GM18498 (cell line): ENCODE measurements around the gene ST13.
"Not testable (repeated sequence)": the region's sequence is repeated elsewhere in the genome, so short reads cannot be mapped to it uniquely, and the experiment has no call there.

Experiments used
- ATAC-seq: cut with Tn5 transposase; IDR thresholded peaks from one replicate; pipeline ENCODE4 v1.9.1; 2021; ENCODE audit warnings: mild to moderate bottlenecking, moderate library complexity; ENCODE audit not compliant: unreplicated experiment

ST13 gene

DNA sequence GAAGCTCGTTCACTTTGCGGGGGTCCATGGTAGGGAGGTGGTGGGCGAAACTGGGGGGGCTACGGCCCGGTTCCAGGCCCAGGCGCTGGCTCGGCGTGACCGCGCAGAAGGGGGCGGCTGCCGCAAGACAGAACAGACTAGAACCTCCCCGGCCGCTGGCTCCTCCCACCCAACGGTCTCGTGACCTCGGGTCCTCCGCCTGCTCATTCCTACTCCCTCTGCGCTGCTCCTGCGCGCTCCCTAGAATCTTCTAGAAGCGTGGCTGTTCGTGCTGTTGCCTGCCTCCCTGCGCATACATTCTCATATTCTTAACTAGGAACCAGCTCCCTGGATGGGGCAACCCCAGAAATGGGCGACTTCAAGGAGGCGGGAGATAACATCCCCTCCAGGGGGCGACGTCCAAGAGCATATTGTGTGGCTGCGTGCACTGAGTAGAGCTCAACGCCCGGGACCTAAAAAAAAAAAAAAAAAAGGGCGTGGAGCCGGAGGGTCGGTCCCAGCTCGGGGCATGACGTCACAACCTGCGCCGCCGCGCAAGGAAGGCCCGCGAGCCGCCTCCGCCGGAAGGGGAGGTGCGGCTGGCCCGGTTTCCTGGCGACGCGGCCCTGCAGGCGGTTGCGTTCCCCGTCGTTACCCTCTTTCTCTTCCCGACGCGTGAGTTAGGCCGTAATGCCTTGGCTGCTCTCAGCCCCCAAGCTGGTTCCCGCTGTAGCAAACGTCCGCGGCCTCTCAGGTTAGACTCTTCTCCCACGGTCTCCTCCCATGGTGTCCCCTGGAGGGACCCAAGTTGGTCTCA is at the start of gene ST13, which contains the start of gene XPNPEP3:
ST13 (minus strand) TSS at position 127 of the 796 bp plus-strand sequence; CDS start at position 28, 99 bp downstream.
XPNPEP3 (plus strand) TSS at position 636 of the 796 bp plus-strand sequence; CDS start at position 670, 34 bp downstream.
- ATAC-seq, result peak; percentile 92

DNA sequence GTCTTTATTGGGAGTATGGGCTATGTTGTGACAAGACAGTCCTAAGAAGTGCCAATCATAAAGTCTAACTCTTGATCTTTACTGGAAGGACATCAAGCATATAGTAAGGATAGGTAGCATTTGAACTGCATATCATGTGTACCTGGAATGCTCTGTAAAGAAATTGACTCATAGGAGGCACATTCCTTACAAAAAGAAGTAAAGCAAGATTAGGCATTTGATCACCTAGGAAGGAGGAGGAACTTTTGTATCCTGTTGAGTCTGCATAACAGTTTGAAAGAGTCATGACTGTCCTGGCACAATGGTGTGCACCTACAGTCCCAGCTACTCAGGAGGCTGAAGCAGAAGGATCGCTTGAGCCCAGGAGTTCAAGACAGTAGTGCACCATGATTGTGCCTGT is 47.7 kb upstream of the ST13 start:
- no peak for ATAC-seq

GRCh38 chr22:40898850-40899357 is 42.5 kb upstream of the ST13 start:
- ATAC-seq, result no peak

- no peak for ATAC-seq
Observed at GRCh38 chr22:40894417-40894816, 38.0 kb upstream of the ST13 start.

DNA sequence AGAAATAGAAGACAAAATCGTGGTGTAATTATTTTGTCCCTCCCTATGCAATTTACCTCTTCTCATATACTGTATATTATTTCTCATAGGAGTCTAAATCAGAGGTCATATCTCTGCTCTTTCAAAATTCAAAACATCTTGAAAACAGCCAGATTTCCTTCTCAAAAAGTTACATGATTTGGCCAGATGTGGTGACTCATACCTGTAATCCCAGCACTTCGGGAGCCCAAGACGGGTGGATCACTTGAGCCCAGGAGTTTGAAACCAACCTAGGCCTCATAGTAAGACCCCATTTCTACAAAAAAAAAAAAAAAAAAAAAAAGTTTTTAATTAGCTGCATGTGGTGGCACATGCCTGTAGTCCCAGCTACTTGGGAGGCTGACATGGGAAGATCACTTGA is 34.4 kb upstream of the ST13 start:
- no peak for ATAC-seq

DNA sequence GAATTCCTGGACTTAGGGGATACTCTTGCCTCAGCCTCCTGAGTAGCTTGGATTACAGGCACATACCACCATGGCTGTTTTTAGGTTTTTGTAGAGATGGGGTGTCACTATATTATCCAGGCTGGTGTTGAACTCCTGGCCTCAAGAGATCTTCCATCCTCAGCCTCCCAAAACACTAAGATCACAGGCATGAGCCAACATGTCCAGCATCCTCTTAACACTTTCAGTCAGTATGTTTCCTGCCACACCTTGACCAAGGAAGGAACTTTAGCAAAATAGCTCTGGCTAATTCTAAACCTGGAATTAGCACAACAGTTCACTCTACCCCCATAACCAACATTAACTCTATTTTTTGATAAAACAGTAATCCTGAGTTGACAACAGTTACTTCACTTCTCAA is 32.7 kb upstream of the ST13 start:
- no peak for ATAC-seq

- no peak for ATAC-seq
Observed at GRCh38 chr22:40878922-40879321, 22.5 kb upstream of the ST13 start.

DNA sequence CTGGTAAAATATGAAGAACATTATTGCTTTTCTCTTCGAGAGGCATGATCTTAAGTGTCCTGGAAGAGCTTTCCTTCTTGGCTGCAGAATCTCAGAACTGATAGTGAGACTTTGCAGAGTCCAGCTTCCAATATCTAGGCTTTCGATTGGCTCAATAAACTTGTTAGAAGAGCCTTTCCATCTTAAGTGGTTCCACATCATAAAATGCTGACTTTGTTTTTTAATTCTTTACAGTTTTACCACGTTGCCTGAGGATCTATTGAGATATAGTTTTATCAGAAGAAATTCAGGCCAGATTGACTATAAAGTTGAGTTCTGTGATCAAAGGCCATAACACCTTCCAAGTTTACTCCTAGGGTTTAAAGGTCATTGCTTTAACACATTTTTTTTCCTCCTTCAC is 21.0 kb upstream of the ST13 start:
- ATAC-seq, result no peak

- no peak for ATAC-seq
Observed at GRCh38 chr22:40876907-40877306, 20.5 kb upstream of the ST13 start.

DNA sequence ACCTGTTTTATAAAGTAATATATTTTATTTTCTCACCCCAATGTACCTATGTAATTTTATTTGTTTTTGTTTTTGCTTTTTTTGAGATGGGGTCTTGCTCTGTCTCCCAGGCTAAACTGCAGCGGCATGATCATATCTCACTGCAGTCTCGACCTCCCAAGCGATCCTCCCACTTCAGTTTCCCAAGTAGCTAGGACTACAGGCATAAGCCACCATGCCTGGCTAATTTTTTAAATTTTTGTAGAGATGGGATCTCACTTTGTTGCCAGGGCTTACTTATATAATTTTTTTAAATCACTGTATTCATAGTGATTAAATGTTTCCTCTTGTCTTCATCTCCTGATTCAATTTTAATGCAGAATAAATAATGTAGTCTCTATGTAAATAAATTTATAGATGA is 18.7 kb upstream of the ST13 start:
- ATAC-seq, result no peak

- no peak for ATAC-seq
Observed at GRCh38 chr22:40874016-40874415, 17.6 kb upstream of the ST13 start.

DNA sequence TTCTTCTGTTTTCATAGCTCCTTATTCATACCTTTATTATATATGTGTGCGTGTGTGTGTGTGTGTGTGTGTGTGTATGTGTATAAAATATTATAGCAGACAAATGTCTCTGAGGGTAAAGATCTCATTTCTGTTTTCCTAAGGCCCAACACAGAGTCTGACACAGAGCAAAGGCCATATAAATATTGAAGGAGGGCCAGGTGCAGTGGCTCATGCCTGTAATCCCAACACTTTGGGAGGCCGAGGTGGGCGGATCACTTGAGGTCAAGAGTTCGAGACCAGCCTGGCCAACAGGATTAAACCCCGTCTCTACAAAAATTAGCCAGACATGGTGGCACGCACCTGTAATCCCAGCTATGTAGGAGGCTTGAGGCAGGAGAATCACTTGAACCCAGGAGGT is 11.9 kb upstream of the ST13 start:
- not testable (repeated sequence) for ATAC-seq

GRCh38 chr22:40867109-40867508 is 10.7 kb upstream of the ST13 start:
- no peak for ATAC-seq

DNA sequence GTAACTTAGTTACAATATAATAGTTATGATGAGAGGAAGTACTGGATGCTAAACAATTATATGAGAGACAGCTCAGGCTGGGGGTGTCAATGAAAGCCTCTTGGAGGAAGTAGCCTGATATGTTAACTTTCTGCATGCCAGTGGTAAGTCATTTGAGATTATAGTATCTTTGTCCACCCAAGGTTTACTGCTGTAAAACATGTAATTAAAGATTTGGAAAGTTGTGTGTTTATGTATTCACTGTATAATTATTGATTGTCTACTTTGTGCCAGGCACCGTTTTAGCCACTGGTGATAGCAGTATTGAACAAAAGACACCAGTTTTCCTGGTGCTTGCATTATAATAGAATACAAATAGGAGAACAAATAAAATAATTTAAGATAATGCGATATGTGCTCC is 6.1 kb upstream of the ST13 start:
- ATAC-seq, result no peak

DNA sequence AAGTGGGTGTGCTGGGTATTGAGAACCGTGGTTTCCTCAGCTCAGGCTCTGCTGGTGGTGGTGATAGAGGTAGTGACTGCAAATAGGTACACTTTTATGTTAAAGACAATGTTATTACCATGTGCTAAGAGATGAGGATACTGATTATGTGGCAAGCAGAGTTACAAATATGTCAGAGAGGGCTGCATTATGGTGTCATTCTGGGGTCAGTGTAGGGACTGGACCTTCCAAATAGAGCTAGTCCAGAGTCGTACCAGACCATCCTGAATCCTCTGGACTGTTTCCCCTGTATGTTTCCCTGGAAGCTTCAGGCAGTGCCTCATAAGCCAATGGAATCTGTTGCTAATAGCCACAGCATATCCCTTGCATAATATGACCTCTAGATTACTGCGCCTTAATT is 5.6 kb upstream of the ST13 start, which contains the start of gene DNAJB7:
DNAJB7 (minus strand) TSS at position 101 of the 400 bp plus-strand sequence. CDS start 119 bp downstream, outside the sequence.
- no peak for ATAC-seq

DNA sequence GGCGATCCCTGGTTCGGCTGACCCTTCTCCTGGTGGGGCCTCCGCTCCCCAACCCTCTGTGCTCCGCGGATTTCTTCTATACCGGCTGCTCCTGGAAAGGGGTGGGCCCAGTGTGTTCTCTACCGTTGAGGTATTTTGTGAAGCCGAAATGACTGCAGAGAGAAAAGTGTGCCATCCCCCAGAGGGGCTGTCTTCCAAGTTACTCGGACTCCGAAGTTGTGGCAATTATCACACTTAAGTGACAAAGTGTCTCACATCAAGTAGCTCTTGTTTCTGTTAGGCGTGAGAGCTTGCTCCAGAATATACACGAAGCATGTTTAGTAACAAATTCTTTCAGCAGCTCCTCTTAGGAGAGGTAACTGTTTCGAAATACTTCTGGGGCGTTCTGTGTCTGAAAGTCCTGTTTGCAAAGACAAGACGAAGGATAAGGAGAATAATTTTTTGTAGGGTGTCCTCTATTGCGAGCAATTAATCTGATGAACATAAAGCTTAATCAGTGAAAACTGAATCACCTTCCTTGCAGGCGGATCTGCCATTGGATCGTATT is 943 bp upstream of the ST13 start:
- ATAC-seq, result no peak

DNA sequence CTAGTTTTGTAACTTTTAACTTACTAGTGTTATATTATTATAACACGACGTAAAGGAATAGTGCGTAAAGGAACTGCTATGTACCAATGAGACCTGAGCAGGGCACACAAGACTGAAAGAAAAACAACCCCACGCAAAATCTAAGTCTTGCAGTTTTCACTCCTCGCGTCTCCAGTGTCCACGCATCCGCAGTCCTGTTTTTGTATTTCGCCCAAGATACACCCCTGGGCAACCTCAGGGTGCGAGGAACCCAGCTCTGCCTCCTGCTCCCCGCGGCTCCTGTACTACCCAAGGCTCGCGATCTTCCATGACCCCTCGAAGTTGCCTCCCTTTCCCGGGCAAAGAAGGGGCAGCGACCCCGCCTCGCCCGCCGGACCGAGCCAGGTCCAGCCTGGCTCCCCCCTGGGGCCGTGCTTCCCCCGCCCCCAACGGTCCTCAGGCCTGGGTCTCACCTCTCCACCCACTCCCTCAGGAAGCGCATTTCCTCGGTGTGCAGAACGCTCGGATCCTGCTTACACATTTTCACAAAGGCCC is 393 bp downstream of the ST13 start:
- ATAC-seq, result peak; percentile 30

DNA sequence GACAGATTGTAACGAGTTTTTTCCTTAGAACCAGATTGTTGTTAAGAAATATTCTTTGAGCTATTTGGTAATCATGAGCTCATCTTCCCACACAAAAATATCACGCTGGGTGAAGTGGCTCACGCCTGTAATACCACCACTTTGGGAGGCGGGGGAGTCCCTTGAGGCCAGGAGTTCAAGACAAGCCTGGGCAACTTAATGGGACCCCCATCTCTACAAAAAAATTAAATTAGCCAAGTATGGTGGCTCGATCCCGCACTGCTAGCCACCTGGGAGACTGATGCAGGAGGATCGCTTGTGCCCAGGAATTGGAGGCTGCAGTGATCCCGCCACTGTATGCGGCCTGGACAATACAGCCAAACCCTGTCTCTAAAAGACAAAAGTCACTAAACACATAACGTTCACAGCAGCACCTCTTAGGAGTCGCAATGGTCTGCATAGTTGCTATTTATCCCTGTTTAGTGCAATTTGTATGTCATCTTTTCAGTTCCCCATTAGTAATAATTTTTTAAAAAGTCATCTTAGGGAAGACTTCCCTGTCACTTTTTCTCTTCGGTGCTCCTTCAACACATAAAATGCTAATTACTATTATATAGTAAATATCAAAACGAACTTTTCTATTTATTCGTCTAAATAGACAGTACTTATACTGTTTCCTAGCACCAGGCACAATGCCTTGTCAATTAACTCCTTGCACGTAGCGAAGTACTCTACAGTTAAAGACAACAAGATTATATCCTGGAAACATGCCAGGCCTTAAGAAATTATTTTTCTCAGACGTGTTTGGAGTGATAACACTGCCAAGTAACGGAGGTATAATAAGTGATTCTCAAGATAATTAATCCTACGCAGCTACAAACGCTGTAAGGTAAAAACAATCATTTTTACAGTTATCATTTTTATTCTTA is 1.1 kb downstream of the ST13 start:
- no peak for ATAC-seq

DNA sequence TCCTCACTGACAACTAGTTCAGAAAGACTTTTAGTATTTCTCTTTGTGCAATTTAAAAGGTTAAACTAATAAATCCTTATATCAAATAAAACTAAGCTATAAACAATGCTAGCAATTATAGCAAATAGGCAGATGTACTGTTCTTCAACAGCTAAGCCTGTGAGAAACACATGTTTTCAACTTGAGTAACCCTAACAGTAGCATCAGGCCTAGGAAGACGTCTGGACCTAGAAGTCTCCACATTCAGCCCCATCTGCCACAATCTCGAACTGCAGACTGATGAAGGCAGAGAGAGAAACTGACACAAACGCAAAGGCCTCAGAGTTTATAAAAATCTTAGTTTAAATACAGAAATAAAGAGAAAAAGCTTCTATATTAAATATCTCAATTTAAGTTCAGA is 2.5 kb downstream of the ST13 start:
- no peak for ATAC-seq

DNA sequence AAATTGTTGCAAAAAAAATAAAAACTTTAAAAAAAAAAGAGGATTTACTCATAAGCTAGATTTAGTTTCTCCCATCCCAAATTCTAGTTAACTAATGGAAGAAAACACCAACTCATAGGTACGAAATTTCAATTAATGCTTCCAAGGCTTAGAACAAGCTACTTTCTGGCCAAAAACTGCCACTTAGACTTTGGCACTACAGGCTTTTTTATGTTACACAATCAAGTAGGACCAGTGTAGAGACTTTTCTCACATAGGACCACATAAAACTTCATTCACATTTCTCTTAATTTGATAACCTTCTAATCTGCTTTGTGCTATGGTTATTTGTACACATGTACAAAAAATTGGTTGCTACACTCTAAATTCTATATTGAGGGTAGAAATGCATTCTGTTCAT is 3.1 kb downstream of the ST13 start:
- ATAC-seq, result no peak

DNA sequence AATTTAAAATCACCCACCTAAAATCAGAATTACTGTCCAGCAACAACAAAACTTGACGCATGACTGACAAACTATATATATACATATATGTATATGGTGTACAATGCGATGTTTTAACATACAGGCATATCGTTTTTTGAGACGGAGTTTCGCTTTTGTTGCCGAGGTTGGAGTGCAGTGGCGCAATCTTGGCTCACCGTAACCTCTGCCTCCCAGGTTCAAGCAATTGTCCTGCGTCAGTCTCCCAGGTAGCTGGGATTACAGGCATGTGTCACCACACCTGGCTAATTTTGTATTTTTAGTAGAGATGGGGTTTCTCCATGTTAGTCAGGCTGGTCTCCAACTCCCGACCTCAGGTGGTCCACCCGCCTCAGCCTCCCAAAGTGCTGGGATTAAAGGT is 10.6 kb downstream of the ST13 start:
- not testable (repeated sequence) for ATAC-seq
